Gastrocnemius medialis (tissue), 4 donors: ENCODE data around the gene PARD3. TPM values are rescaled to one million over a fixed set of nuclear protein-coding genes. Genes with fewer than 3 reads are reported as not detected.

ENCODE experiments used
- ATAC-seq, 2 donors: fragments of 150-250 bp; one replicate each; pipeline ENCODE4 v1.9.1; 2016
- DNase-seq, 2 donors: peaks; one replicate each; pipeline ENCODE4 v3.0.0-alpha.2; 2019
- H3K27ac ChIP-seq, 4 donors: fragments of 200-600 bp; sonication (generic); 1 replicate in 1 of 4; 2 replicates in 3 of 4; pipeline ENCODE4 v1.5.1; 2016 to 2018; ENCODE audit warnings: mild to moderate bottlenecking in 2 of 4, moderate library complexity in 1 of 4
- H3K27me3 ChIP-seq, 3 donors: fragments of 200-600 bp; sonication (generic) in 2 of 3; 1 replicate in 1 of 3; 2 replicates in 2 of 3; pipeline versions ENCODE4 v1.5.1 to v1.6.0; 2016 to 2019; ENCODE audit warnings: mild to moderate bottlenecking in 1 of 3, moderate library complexity in 1 of 3
- H3K36me3 ChIP-seq, 2 donors: fragments of 200-600 bp; sonication (generic) in 1 of 2; one replicate each; pipeline ENCODE4 v1.5.1; 2017 to 2018
- H3K4me1 ChIP-seq, 2 donors: fragments of 200-600 bp; sonication (generic) in 1 of 2; one replicate each; pipeline ENCODE4 v1.5.1; 2016 to 2017; ENCODE audit warnings: mild to moderate bottlenecking in 2 of 2
- H3K4me3 ChIP-seq, 4 donors: fragments of 200-600 bp; sonication (generic) in 3 of 4; 1 replicate in 1 of 4; 2 replicates in 3 of 4; pipeline ENCODE4 v1.5.1; 2016 to 2019; ENCODE audit warnings: mild to moderate bottlenecking in 2 of 4
- H3K9me3 ChIP-seq, 3 donors: fragments of 200-600 bp; sonication (generic) in 2 of 3; 1 replicate in 1 of 3; 2 replicates in 2 of 3; pipeline ENCODE4 v1.5.1; 2016 to 2019
- CTCF ChIP-seq, 5 experiments: fragments of 450-650 bp in 3 of 5; fragments of 200-600 bp in 2 of 5; sonication (generic) in 2 of 5; IDR thresholded peaks in 4 of 5; conservative IDR thresholded peaks in 1 of 5; 1 replicate in 4 of 5; 2 replicates in 1 of 5; pipeline ENCODE4 v1.5.1; 2016 to 2019; ENCODE audit warnings: antibody characterized with exemption in 5 of 5, mild to moderate bottlenecking in 3 of 5, moderate library complexity in 3 of 5
- POLR2A ChIP-seq, 2 donors: fragments of 450-650 bp; IDR thresholded peaks; one replicate each; pipeline ENCODE4 v1.6.1; 2017; ENCODE audit warnings: antibody characterized with exemption in 2 of 2, mild to moderate bottlenecking in 2 of 2, moderate library complexity in 2 of 2
- in situ Hi-C, 4 donors: fragments of 200-750 bp; cut with MboI; loops; one replicate each; pipeline versions ENCODE4 v1.15.0 to v1.8.0; 2017; ENCODE audit warnings: low sequenced_read_pairs in 4 of 4
- intact Hi-C: fragments of 100-400 bp; cut with DNase I; formaldehyde crosslinking; loops from one replicate; pipeline ENCODE4 v1.15.1; 2023; ENCODE audit warnings: low total_unique reads
- total RNA-seq, 4 donors: library from RNA; depleted of rRNA; stranded (reverse); fragments of >200 nt; gene quantifications; one replicate each; pipeline versions ENCODE4 v1.1.0 to v1.2.3, GENCODE V29; 2016

Gene PARD3
- total RNA-seq, 4 donors from 2014 or later = 64.6 to 75.8 (median 68.3) TPM

- no peak overlapping the region for H3K27ac ChIP-seq
- DNase-seq (no peak), ATAC-seq (no peak)
- intact Hi-C loops = no loop called here
- no peaks in the 10 kb centered on the region for H3K36me3 ChIP-seq
- in situ Hi-C loops = no loop called here
- H3K27me3 ChIP-seq = no peaks in the 10 kb centered on the region
- peaks cover 13 to 19% of the 10 kb centered on the region in 2 donors for H3K4me1 ChIP-seq
- H3K4me3 ChIP-seq = no peak overlapping the region
- no peaks in the 10 kb centered on the region for H3K9me3 ChIP-seq
- TF ChIP-seq CTCF (IDR thresholded peaks at IDR 0.05 in 4 of 5, conservative IDR thresholded peaks at IDR 0.05 in 1 of 5) (no peak), POLR2A (IDR thresholded peaks at IDR 0.05) (no peak)
Measured at GRCh38 chr10:34506786-34507185, 308.3 kb downstream of the PARD3 start.

- H3K9me3 ChIP-seq = no peaks in the 10 kb centered on the region
- H3K4me1 ChIP-seq = peaks cover 13 to 19% of the 10 kb centered on the region in 2 donors
- no peak overlapping the region for H3K4me3 ChIP-seq
- TF ChIP-seq CTCF (IDR thresholded peaks at IDR 0.05 in 4 of 5, conservative IDR thresholded peaks at IDR 0.05 in 1 of 5) = no peak
- TF ChIP-seq POLR2A (IDR thresholded peaks at IDR 0.05) = no peak
- no peak overlapping the region for H3K27ac ChIP-seq
- intact Hi-C loops (no loop called here), in situ Hi-C loops (no loop called here)
- H3K36me3 ChIP-seq = no peaks in the 10 kb centered on the region
- no peaks in the 10 kb centered on the region for H3K27me3 ChIP-seq
- DNase-seq (no peak), ATAC-seq (no peak)
Measured at GRCh38 chr10:34505338-34505737, 309.8 kb downstream of the PARD3 start.

GRCh38 chr10:34504534-34504933 is 310.6 kb downstream of the PARD3 start:
- peaks cover 13 to 19% of the 10 kb centered on the region in 2 donors for H3K4me1 ChIP-seq
- no peaks in the 10 kb centered on the region for H3K36me3 ChIP-seq
- ATAC-seq (peak; percentile 87 to 89), DNase-seq (no peak)
- H3K9me3 ChIP-seq = no peaks in the 10 kb centered on the region
- H3K27me3 ChIP-seq = no peaks in the 10 kb centered on the region
- in situ Hi-C loops = no loop called here
- TF ChIP-seq CTCF (IDR thresholded peaks at IDR 0.05 in 4 of 5, conservative IDR thresholded peaks at IDR 0.05 in 1 of 5) (no peak), POLR2A (IDR thresholded peaks at IDR 0.05) (no peak)
- H3K4me3 ChIP-seq = no peak overlapping the region
- H3K27ac ChIP-seq = peak overlapping the region in 1 of 4 donors; percentile 7
- intact Hi-C loops = no loop called here

GRCh38 chr10:34503704-34504103 is 311.4 kb downstream of the PARD3 start:
- TF ChIP-seq POLR2A (IDR thresholded peaks at IDR 0.05) (no peak), CTCF (IDR thresholded peaks at IDR 0.05 in 4 of 5, conservative IDR thresholded peaks at IDR 0.05 in 1 of 5) (no peak)
- no peak for ATAC-seq
- intact Hi-C loops = no loop called here

GRCh38 chr10:34499612-34500279 is 315.4 kb downstream of the PARD3 start:
- Histone ChIP-seq H3K4me1 (peaks cover 9 to 12% of the 10 kb centered on the region in 2 donors), H3K27ac (no peak overlapping the region), H3K27me3 (no peaks in the 10 kb centered on the region), H3K9me3 (no peaks in the 10 kb centered on the region), H3K36me3 (no peaks in the 10 kb centered on the region), H3K4me3 (no peak overlapping the region)
- DNase-seq = no peak
- in situ Hi-C loops (no loop called here), intact Hi-C loops (no loop called here)
- TF ChIP-seq POLR2A (IDR thresholded peaks at IDR 0.05) (no peak), CTCF (IDR thresholded peaks at IDR 0.05 in 4 of 5, conservative IDR thresholded peaks at IDR 0.05 in 1 of 5) (no peak)
- no peak for ATAC-seq

More at GRCh38 chr10:34503704-34504103, 311.4 kb downstream of the PARD3 start:
- Histone ChIP-seq H3K27me3 (no peaks in the 10 kb centered on the region), H3K9me3 (no peaks in the 10 kb centered on the region), H3K27ac (no peak overlapping the region), H3K36me3 (no peaks in the 10 kb centered on the region), H3K4me3 (no peak overlapping the region), H3K4me1 (peaks cover 13 to 19% of the 10 kb centered on the region in 2 donors)
- in situ Hi-C loops = no loop called here
- DNase-seq = no peak
